Vagina (tissue), 2 donors: ENCODE measurements around the gene MUS81. TPM values are rescaled to one million over a fixed set of nuclear protein-coding genes. Genes with fewer than 3 reads are reported as not detected.

Experiments
- DNase-seq, 2 donors: peaks; one replicate each; pipeline ENCODE4 v3.0.0-alpha.2; 2017; ENCODE audit errors: extremely low spot score in 2 of 2
- H3K27ac ChIP-seq: fragments of 200-600 bp; sonication (generic); one replicate; pipeline ENCODE4 v1.5.1; 2019
- H3K27me3 ChIP-seq: fragments of 200-600 bp; sonication (generic); one replicate; pipeline ENCODE4 v1.5.1; 2019
- H3K36me3 ChIP-seq, 2 donors: fragments of 200-600 bp; sonication (generic); one replicate each; pipeline ENCODE4 v1.5.1; 2017 to 2019
- H3K4me1 ChIP-seq: fragments of 200-600 bp; sonication (generic); one replicate; pipeline ENCODE4 v1.5.1; 2019
- H3K4me3 ChIP-seq, 2 donors: fragments of 200-600 bp; sonication (generic); 1 replicate in 1 of 2; 2 replicates in 1 of 2; pipeline ENCODE4 v1.5.1; 2016 to 2019
- H3K9me3 ChIP-seq: fragments of 200-600 bp; sonication (generic); one replicate; pipeline ENCODE4 v1.5.1; 2019
- POLR2A ChIP-seq, 2 donors: fragments of 450-650 bp; IDR thresholded peaks; one replicate each; pipeline ENCODE4 v1.6.1; 2017; ENCODE audit warnings: antibody characterized with exemption in 2 of 2, mild to moderate bottlenecking in 2 of 2, moderate library complexity in 2 of 2
- POLR2AphosphoS5 ChIP-seq, 2 donors: sonication (generic); formaldehyde crosslinking; IDR thresholded peaks; one replicate each; pipeline ENCODE4 v1.9.0; 2017; ENCODE audit warnings: antibody characterized with exemption in 2 of 2, mild to moderate bottlenecking in 2 of 2, low read depth in 1 of 2; ENCODE audit not compliant: insufficient read depth in 1 of 2
- intact Hi-C: fragments of 100-400 bp; cut with DNase I; formaldehyde crosslinking; loops from one replicate; pipeline ENCODE4 v1.15.1; 2023
- total RNA-seq: library from RNA; depleted of rRNA; stranded (reverse); fragments of >200 nt; gene quantifications from one replicate; pipeline ENCODE4 v1.2.3, GENCODE V29; 2016
- TF ChIP-seq, protein P1 (sequence below), 3 experiments: fragments of 450-650 bp in 2 of 3; fragments of 200-600 bp in 1 of 3; sonication (generic) in 1 of 3; IDR thresholded peaks; one replicate each; pipeline ENCODE4 v1.5.1; 2017 to 2019; ENCODE audit warnings: antibody characterized with exemption in 3 of 3, mild to moderate bottlenecking in 2 of 3, moderate library complexity in 2 of 3

Gene MUS81
- total RNA-seq, 1 donor from 2014 or later, result 48.9 TPM

DNA sequence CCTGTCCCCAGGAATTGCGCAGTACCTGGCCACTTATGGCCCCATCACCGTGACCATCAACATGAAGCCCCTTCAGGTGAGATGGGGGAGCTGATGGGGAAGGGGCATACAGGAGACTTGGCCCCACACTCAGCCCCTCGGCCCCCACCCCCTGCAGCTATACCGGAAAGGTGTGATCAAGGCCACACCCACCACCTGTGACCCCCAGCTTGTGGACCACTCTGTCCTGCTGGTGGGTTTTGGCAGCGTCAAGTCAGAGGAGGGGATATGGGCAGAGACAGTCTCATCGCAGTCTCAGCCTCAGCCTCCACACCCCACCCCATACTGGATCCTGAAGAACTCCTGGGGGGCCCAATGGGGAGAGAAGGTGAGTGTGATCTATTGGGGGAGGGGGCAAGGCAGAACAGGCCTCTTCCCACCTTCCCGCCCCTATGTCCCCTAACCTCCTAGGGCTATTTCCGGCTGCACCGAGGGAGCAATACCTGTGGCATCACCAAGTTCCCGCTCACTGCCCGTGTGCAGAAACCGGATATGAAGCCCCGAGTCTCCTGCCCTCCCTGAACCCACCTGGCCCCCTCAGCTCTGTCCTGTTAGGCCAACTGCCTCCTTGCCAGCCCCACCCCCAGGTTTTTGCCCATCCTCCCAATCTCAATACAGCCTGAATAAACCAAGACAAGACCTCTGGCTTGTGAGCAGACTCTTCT is 23.0 kb downstream of the MUS81 start:
- no peak for DNase-seq
- TF ChIP-seq, protein P1, sequence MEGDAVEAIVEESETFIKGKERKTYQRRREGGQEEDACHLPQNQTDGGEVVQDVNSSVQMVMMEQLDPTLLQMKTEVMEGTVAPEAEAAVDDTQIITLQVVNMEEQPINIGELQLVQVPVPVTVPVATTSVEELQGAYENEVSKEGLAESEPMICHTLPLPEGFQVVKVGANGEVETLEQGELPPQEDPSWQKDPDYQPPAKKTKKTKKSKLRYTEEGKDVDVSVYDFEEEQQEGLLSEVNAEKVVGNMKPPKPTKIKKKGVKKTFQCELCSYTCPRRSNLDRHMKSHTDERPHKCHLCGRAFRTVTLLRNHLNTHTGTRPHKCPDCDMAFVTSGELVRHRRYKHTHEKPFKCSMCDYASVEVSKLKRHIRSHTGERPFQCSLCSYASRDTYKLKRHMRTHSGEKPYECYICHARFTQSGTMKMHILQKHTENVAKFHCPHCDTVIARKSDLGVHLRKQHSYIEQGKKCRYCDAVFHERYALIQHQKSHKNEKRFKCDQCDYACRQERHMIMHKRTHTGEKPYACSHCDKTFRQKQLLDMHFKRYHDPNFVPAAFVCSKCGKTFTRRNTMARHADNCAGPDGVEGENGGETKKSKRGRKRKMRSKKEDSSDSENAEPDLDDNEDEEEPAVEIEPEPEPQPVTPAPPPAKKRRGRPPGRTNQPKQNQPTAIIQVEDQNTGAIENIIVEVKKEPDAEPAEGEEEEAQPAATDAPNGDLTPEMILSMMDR (IDR thresholded peaks at IDR 0.05), result no peak
- TF ChIP-seq POLR2AphosphoS5 (IDR thresholded peaks at IDR 0.05; ENCODE audit: insufficient read depth in 1 of 2, low read depth in 1 of 2), result no peak
- TF ChIP-seq POLR2A (IDR thresholded peaks at IDR 0.05), result no peak
- intact Hi-C loops, result loop anchor here (5.0 kb wide), 1 partner anchor 34 kb away; the partner anchor contains the start of genes C11orf68 and DRAP1

GRCh38 chr11:65883786-65884715 is 23.8 kb downstream of the MUS81 start:
- no peak overlapping the region for H3K4me3 ChIP-seq
- no peak for DNase-seq
- H3K9me3 ChIP-seq, result no peaks in the 10 kb centered on the region
- H3K27me3 ChIP-seq, result no peaks in the 10 kb centered on the region
- peaks cover 0 to 37% of the 10 kb centered on the region in 2 donors for H3K36me3 ChIP-seq
- peak overlapping the region; percentile 33 for H3K27ac ChIP-seq
- intact Hi-C loops, result loop anchor here (5.0 kb wide), 1 partner anchor 33 kb away; the partner anchor contains the start of genes C11orf68 and DRAP1
- peaks cover 34% of the 10 kb centered on the region for H3K4me1 ChIP-seq
- TF ChIP-seq POLR2A (IDR thresholded peaks at IDR 0.05), result no peak
- no peak for TF ChIP-seq POLR2AphosphoS5 (IDR thresholded peaks at IDR 0.05; ENCODE audit: insufficient read depth in 1 of 2, low read depth in 1 of 2)
- TF ChIP-seq, protein P1 (IDR thresholded peaks at IDR 0.05), result no peak

More for the DNA sequence above, 23.0 kb downstream of the MUS81 start:
- no peaks in the 10 kb centered on the region for H3K27me3 ChIP-seq
- peaks cover 30% of the 10 kb centered on the region for H3K4me1 ChIP-seq
- peaks cover 0 to 37% of the 10 kb centered on the region in 2 donors for H3K36me3 ChIP-seq
- H3K9me3 ChIP-seq, result no peaks in the 10 kb centered on the region
- no peak overlapping the region for H3K4me3 ChIP-seq
- H3K27ac ChIP-seq, result no peak overlapping the region

DNA sequence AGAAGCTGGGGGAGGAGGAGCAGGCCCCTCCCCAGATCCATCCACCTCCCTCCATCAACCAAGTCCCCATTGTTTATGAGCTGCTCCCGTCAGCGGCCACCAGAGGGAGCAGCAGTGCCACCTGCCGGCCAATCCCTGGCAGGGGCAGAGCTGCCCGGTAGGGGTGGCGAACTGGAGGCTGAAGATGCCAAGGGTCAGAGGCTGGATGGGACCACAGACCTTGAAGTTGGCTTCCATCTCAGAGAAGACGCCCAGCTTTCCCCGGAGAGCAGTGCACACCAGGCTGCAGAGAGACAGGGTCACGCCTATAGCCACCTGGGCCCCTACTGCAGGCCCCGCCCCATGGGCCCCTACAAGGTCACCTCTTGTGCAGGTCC is 24.5 kb downstream of the MUS81 start:
- intact Hi-C loops, result loop anchor here (5.0 kb wide), 3 partner anchors 33 to 118 kb away; partner anchors contain the start of genes BANF1, C11orf68, DRAP1 and EIF1AD
- Histone ChIP-seq H3K4me3 (no peak overlapping the region), H3K27me3 (no peaks in the 10 kb centered on the region), H3K36me3 (peaks cover 0 to 37% of the 10 kb centered on the region in 2 donors), H3K9me3 (no peaks in the 10 kb centered on the region), H3K27ac (peak overlapping the region; percentile 33), H3K4me1 (peaks cover 41% of the 10 kb centered on the region)
- TF ChIP-seq POLR2A (IDR thresholded peaks at IDR 0.05), result no peak
- TF ChIP-seq, protein P1 (IDR thresholded peaks at IDR 0.05), result peak; percentile 95 to 99 (median 95)
- TF ChIP-seq POLR2AphosphoS5 (IDR thresholded peaks at IDR 0.05; ENCODE audit: insufficient read depth in 1 of 2, low read depth in 1 of 2), result peak; percentile 50 to 75
- no peak for DNase-seq

DNA sequence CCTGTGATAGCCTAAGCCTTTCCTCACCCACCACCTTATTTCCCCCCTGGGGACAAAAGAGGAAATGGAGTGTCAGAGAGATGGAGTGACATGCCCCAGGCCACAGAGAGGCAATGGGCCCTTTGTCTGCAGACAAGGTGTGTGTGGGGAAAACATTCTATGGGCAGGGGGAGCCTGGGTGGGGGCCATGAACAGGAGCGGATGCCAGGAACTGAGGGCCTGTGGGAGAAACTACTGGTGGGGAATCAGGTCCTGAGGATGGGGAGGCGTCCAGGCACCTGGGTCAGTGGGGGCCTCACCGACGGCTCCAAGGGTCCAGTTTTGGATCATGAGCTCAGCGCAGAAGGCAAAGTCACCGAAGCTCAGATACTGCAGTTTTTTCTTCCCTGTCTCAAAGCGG is 25.0 kb downstream of the MUS81 start:
- H3K27me3 ChIP-seq, result no peaks in the 10 kb centered on the region
- H3K27ac ChIP-seq, result peak overlapping the region; percentile 33
- H3K9me3 ChIP-seq, result no peaks in the 10 kb centered on the region
- H3K4me3 ChIP-seq, result no peak overlapping the region
- H3K4me1 ChIP-seq, result peaks cover 46% of the 10 kb centered on the region
- peaks cover 0 to 37% of the 10 kb centered on the region in 2 donors for H3K36me3 ChIP-seq
- intact Hi-C loops, result loop anchor here (5.0 kb wide), 2 partner anchors 102 to 117 kb away; partner anchors contain the start of genes BANF1 and EIF1AD
- no peak for DNase-seq
- no peak for TF ChIP-seq POLR2A (IDR thresholded peaks at IDR 0.05)
- no peak for TF ChIP-seq POLR2AphosphoS5 (IDR thresholded peaks at IDR 0.05; ENCODE audit: insufficient read depth in 1 of 2, low read depth in 1 of 2)
- TF ChIP-seq, protein P1 (IDR thresholded peaks at IDR 0.05), result no peak
